Cardiac muscle cell (in vitro differentiated cells and primary cell): ENCODE measurements around the gene SLC43A3. TPM values are rescaled to one million over a fixed set of nuclear protein-coding genes. Genes with fewer than 3 reads are reported as not detected.

Source experiments
- DNase-seq, 2 donors: peaks; one replicate each; pipeline versions ENCODE4 v3.0.0 to v3.0.0-alpha.2; 2010 to 2017; ENCODE audit warnings: low read depth in 1 of 2, low spot score in 1 of 2
- H3K27ac ChIP-seq: fragments of 200-600 bp; sonication (generic); 2 replicates; pipeline ENCODE4 v1.5.1; 2016
- H3K27me3 ChIP-seq: fragments of 200-600 bp; sonication (generic); 2 replicates; pipeline ENCODE4 v1.6.0; 2016; ENCODE audit warnings: control low read depth
- H3K36me3 ChIP-seq: fragments of 200-600 bp; sonication (generic); 2 replicates; pipeline ENCODE4 v1.5.1; 2016; ENCODE audit warnings: control low read depth
- H3K4me1 ChIP-seq: fragments of 200-600 bp; sonication (generic); 2 replicates; pipeline ENCODE4 v1.8.1; 2017; ENCODE audit warnings: low read depth, mild to moderate bottlenecking, mixed run types
- H3K4me3 ChIP-seq: fragments of 200-600 bp; sonication (generic); 2 replicates; pipeline ENCODE4 v1.5.1; 2016; ENCODE audit warnings: mild to moderate bottlenecking
- H3K9me3 ChIP-seq: fragments of 200-600 bp; sonication (generic); 2 replicates; pipeline ENCODE4 v1.5.1; 2017; ENCODE audit warnings: low read depth, mild to moderate bottlenecking, control low read depth
- polyA plus RNA-seq: library from polyadenylated mRNA; unstranded; fragments of >200 nt; fragmentation: Nextera tagmentation; extraction: Ambion mirVana; gene quantifications from 2 replicates; pipeline ENCODE4 v1.2.1, GENCODE V29; 2016
- total RNA-seq: library from RNA; depleted of rRNA; stranded (reverse); fragments of >200 nt; gene quantifications from 2 replicates; pipeline ENCODE4 v1.2.3, GENCODE V29; 2016
- TF ChIP-seq, protein P1 (sequence below): IDR thresholded peaks from 2 replicates; pipeline ENCODE4 v1.5.1; 2012; ENCODE audit warnings: low read depth, mild to moderate bottlenecking, low read length

SLC43A3 gene
- total and polyA plus RNA-seq, 2 experiments from 2014 or later: 1.7 to 6.8 TPM

DNA sequence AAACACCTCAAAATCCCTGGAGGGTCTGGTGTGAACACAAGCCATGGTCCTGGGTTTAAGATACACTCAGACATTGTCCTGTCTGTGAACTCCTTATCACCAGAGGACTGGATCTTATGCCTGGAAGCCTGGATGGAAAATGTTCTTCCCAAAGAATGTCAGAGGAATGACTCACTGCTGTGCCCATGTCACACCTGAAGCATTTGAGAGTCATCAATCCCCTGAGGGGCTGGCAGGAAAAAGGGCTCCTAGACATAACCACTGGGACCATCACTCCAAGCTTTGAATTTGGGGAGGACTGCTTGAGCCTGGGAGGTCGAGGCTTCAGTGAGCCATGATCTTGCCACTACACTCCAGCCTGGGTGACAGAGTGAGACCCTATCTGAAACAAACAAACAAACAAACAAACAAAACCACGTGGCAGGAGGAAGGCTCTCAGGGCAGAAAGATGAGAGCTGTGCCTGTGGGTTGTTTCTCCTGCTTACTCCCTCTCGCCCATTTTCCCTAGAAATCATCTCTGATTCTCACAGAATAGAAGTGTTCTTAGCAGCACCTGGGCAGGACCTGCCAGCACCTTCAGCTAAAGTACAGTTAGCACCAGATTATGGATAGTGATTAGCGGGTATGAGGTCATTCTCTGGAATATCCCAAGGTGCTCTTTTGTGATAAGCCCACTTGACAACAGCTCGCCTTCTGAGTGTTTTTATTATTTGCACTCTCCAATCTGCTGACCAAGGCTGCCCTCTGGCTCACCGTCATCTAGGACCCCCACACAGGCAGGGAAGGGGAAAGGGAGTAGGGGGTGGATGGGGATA lies 24.5 kb downstream of the SLC43A3 start:
- H3K27ac ChIP-seq: no peak overlapping the region
- H3K36me3 ChIP-seq: no peaks in the 10 kb centered on the region
- no peaks in the 10 kb centered on the region for H3K27me3 ChIP-seq
- no peaks in the 10 kb centered on the region for H3K9me3 ChIP-seq
- DNase-seq: peak in 1 of 2 donors; percentile 9
- TF ChIP-seq, protein P1, sequence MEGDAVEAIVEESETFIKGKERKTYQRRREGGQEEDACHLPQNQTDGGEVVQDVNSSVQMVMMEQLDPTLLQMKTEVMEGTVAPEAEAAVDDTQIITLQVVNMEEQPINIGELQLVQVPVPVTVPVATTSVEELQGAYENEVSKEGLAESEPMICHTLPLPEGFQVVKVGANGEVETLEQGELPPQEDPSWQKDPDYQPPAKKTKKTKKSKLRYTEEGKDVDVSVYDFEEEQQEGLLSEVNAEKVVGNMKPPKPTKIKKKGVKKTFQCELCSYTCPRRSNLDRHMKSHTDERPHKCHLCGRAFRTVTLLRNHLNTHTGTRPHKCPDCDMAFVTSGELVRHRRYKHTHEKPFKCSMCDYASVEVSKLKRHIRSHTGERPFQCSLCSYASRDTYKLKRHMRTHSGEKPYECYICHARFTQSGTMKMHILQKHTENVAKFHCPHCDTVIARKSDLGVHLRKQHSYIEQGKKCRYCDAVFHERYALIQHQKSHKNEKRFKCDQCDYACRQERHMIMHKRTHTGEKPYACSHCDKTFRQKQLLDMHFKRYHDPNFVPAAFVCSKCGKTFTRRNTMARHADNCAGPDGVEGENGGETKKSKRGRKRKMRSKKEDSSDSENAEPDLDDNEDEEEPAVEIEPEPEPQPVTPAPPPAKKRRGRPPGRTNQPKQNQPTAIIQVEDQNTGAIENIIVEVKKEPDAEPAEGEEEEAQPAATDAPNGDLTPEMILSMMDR: no peak
- H3K4me1 ChIP-seq: no peaks in the 10 kb centered on the region
- no peak overlapping the region for H3K4me3 ChIP-seq

DNA sequence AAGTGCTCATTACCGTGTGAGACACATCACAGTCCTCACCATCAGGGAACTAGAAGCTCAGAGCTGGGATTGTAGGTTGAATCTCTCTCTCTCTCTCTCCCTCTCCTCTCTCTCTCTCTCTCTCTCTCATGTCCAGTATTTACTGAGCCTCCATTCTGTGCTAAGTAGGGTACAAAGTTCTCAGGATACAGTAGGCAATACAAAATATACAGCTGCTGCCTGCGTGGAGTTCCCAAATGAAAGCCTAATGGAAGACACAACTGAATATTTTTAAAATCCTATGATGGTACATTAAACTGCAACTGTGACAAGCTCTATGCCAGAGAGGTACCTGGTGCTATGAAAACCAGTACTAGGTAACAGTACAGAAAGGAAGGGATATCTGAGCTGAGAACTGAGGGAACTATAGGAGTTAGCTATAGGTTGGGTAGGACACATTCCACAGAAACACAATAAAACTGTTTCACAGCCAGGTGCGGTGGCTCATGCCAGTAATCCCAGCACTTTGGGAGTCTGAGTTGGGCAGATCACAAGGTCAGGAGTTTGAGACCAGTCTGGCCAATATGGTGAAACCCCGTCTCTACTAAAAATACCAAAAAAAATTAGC lies 26.8 kb downstream of the SLC43A3 start:
- TF ChIP-seq, protein P1: no peak
- H3K4me1 ChIP-seq: no peaks in the 10 kb centered on the region

DNA sequence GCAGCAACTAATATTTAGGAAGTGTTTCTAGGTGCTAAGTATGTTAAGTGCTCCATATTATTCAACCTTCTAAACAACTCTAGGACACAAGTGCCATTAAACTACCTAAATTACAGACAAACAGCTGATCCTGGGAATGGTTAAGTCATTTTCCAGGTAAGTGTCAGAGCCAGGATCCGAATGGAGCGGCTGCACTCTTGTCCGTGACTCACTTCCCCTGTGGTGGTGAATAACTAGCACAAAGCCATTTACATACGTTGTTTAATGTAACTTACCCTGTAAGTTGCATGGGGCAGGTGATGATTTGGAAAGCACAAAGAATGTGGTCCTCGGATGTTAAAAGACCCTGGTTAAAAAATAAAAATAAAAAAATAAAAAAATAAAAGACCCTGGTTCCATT lies 27.7 kb downstream of the SLC43A3 start:
- Histone ChIP-seq H3K36me3 (no peaks in the 10 kb centered on the region), H3K4me3 (no peak overlapping the region), H3K9me3 (no peaks in the 10 kb centered on the region), H3K4me1 (no peaks in the 10 kb centered on the region), H3K27ac (no peak overlapping the region), H3K27me3 (no peaks in the 10 kb centered on the region)
- no peak for DNase-seq
- TF ChIP-seq, protein P1: no peak

More for the DNA sequence above, 26.8 kb downstream of the SLC43A3 start:
- H3K27me3 ChIP-seq: no peaks in the 10 kb centered on the region
- no peak for DNase-seq
- no peaks in the 10 kb centered on the region for H3K9me3 ChIP-seq
- H3K36me3 ChIP-seq: no peaks in the 10 kb centered on the region
- no peak overlapping the region for H3K4me3 ChIP-seq
- H3K27ac ChIP-seq: no peak overlapping the region

DNA sequence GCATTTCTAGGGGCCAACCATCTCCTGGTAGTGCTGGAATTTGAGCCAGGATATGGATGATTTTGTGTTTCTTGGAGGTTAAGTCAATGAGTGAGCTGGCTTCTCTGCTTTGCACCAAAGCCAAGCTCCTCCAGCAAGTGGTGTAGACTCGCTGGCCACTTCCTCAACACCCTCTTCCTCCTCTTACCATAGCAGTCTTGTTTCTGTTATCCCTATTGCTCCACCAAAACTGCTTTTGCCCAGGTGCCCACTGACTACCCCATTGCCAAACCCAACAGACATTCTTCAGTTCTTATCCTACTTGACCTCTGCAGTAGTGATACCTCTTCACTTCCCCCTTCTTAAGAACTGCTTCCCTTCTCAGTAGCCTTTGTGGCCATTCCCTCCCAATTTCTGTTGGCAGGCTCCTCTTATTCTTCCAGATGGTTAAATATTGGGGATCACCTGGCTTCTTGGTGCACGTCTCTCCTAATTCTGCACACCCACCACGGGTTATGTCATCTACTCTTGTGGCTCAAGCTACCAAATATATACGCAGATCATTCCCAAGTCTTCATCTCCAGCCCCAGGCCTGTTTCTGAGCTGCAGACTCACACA lies 29.4 kb downstream of the SLC43A3 start:
- Histone ChIP-seq H3K27me3 (no peaks in the 10 kb centered on the region), H3K27ac (no peak overlapping the region), H3K9me3 (no peaks in the 10 kb centered on the region), H3K4me3 (no peak overlapping the region), H3K36me3 (no peaks in the 10 kb centered on the region), H3K4me1 (no peaks in the 10 kb centered on the region)
- DNase-seq: no peak
- TF ChIP-seq, protein P1: no peak

DNA sequence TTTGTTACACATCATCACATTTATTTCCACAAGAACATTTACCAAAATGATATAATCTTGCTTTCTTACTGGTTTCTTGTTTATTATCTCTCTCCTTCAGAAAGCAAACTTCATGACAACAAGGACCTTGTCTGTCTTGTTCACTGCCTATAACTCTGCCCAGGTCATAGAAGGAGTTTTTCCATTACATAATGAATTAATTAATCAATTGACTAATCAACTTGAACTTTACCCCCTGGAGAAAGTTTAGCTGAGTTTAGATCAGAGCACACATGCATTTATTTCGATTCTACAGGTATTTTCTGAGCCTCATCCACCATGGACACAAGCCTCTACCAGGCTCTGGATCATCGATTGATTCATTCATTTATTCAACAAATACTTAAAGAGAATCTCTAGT lies 30.2 kb downstream of the SLC43A3 start:
- Histone ChIP-seq H3K4me3 (no peak overlapping the region), H3K27me3 (no peaks in the 10 kb centered on the region), H3K4me1 (no peaks in the 10 kb centered on the region), H3K9me3 (no peaks in the 10 kb centered on the region), H3K27ac (no peak overlapping the region), H3K36me3 (no peaks in the 10 kb centered on the region)
- no peak for DNase-seq
- TF ChIP-seq, protein P1: no peak
